GM20000 (cell line): Measurements from ENCODE around the gene COL12A1.

ENCODE experiments used
- DNase-seq: peaks from one replicate; pipeline ENCODE4 v3.0.0; 2012; ENCODE audit warnings: low spot score
- TF ChIP-seq, protein P1 (sequence below): IDR thresholded peaks from 2 replicates; pipeline ENCODE4 v1.5.1; 2012; ENCODE audit warnings: mild to moderate bottlenecking, control low read depth; ENCODE audit errors: extremely low read depth, missing control alignments

Gene COL12A1

GRCh38 chr6:75108333-75108974 lies 97.4 kb downstream of the COL12A1 start:
- no peak for DNase-seq
- TF ChIP-seq, protein P1, sequence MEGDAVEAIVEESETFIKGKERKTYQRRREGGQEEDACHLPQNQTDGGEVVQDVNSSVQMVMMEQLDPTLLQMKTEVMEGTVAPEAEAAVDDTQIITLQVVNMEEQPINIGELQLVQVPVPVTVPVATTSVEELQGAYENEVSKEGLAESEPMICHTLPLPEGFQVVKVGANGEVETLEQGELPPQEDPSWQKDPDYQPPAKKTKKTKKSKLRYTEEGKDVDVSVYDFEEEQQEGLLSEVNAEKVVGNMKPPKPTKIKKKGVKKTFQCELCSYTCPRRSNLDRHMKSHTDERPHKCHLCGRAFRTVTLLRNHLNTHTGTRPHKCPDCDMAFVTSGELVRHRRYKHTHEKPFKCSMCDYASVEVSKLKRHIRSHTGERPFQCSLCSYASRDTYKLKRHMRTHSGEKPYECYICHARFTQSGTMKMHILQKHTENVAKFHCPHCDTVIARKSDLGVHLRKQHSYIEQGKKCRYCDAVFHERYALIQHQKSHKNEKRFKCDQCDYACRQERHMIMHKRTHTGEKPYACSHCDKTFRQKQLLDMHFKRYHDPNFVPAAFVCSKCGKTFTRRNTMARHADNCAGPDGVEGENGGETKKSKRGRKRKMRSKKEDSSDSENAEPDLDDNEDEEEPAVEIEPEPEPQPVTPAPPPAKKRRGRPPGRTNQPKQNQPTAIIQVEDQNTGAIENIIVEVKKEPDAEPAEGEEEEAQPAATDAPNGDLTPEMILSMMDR: no peak

DNA sequence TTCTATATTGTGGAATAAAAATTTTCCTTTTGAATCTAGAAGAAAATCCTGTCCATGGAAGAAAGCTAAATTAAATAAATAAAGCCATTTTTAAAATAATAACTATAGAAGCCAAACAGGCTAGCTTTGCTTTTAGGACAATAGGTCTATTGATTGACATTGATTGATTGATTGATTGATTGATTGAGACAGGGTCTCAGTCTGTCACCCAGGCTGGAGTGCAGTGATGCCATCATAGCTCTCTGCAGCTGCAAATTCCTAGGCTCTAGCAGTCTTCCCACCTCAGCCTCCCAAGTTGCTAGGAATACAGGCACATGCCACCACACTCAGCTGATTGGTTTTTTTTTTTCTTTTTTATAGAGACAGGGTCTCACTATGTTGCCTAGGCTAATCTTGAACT lies 97.9 kb downstream of the COL12A1 start:
- TF ChIP-seq, protein P1: no peak
- no peak for DNase-seq

DNA sequence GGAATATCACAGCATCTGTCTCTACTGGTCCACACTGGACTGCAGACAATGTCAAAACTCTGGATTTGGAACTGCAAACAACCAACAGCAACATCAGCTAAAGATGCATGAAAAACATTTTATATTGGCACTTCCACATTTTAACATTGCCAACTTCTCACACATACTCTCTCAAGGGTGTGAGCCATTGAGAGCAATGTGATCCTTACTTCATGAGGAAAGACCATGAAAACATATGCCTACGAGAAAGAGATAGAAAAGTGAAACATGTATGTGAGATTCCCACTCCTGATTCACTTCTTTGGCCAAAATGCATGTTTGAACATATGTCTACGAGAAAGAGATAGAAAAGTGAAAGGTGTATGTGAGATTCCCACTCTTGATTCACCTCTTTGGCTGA lies 99.4 kb downstream of the COL12A1 start:
- TF ChIP-seq, protein P1: no peak
- no peak for DNase-seq

DNA sequence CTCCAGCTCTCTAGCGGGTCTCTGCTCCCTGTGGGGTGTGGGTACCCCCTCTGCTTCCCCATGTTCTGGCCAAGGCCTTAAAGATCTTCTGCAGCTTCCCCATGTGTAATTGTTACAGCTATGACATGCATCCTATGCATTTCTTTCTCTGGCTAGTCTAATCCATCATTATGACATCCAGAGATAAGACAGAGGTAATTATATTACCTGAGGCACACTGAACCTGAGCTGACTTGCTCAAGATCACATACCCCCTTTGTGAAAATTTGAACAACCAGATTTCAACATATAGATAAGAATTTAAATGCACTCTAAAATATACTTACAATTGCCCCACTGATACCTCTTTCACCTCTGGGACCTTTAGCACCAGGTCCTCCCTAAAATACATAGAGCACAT lies 102.4 kb downstream of the COL12A1 start:
- DNase-seq: no peak
- TF ChIP-seq, protein P1: no peak

GRCh38 chr6:75102301-75102700 lies 103.6 kb downstream of the COL12A1 start:
- TF ChIP-seq, protein P1: no peak

DNA sequence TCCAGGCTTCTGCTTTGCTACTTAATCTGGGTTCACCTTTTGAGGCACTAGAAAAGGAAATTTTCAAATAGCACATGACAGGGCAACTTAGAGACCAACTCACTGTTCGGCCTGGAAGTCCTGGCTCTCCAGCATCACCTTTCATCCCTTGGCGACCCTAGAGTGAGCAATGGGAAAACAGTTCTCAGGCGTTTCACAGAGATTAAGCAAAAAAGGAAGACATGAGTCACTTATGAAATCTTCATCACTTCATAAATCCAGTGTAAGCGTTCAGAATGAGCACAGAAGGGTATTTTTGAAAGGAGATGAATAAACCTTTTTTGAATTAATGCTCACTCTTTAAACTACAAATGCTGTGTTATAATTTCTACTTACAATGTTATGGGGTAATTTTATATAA lies 104.0 kb downstream of the COL12A1 start:
- DNase-seq: no peak
- TF ChIP-seq, protein P1: no peak

More at GRCh38 chr6:75102301-75102700, 103.6 kb downstream of the COL12A1 start:
- DNase-seq: no peak

DNA sequence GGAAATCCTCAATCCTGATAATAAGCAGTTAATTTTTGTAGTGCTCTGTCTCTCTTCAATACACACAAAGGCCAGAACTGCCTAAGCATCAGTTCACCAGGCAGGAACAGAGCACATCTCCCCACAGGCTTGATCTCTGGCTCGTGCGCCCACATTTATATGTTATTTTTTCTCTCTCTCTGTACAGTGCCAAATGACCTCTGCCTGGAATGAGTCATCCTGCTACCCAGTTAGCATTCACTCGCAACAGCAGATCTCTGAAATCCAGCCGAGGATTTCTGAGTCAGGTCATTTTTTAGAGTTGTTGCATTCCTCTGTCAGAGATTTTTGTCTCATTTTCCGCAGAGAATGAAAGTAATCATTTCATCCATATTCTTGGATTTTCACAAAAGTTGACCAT lies 107.1 kb downstream of the COL12A1 start:
- TF ChIP-seq, protein P1: no peak
- DNase-seq: no peak
